AG04449 (cell line): ENCODE data around the gene PRKAR2B.
"Not testable (repeated sequence)": the region's sequence is repeated elsewhere in the genome, so short reads cannot be mapped to it uniquely, and the experiment has no call there.

ENCODE experiments used
- CTCF ChIA-PET: fragments of 350-600 bp; formaldehyde crosslinking; extraction: SDS; loops from one replicate; lab custom pipeline; 2021; ENCODE audit warnings: antibody characterized with exemption; lab: Yijun Ruan, JAX
- POLR2A ChIA-PET: fragments of 400-600, 350-600 bp; formaldehyde crosslinking; extraction: SDS; loops from one replicate; lab custom pipeline; 2020; ENCODE audit warnings: antibody characterized with exemption, inconsistent platforms; lab: Yijun Ruan, JAX
- DNase-seq: peaks from one replicate; pipeline ENCODE4 v3.0.0-alpha.2; 2010; ENCODE audit warnings: low read depth, low spot score
- H3K4me3 ChIP-seq: 2 replicates; pipeline ENCODE4 v1.5.1; 2011; ENCODE audit warnings: low read depth, mild to moderate bottlenecking, control low read depth, low read length
- CTCF ChIP-seq: IDR thresholded peaks from one replicate; pipeline ENCODE4 v1.5.1; 2011; ENCODE audit warnings: mild to moderate bottlenecking, moderate library complexity, low read length, control low read depth, inconsistent platforms; ENCODE audit not compliant: insufficient read depth; ENCODE audit errors: missing control alignments

Gene PRKAR2B

DNA sequence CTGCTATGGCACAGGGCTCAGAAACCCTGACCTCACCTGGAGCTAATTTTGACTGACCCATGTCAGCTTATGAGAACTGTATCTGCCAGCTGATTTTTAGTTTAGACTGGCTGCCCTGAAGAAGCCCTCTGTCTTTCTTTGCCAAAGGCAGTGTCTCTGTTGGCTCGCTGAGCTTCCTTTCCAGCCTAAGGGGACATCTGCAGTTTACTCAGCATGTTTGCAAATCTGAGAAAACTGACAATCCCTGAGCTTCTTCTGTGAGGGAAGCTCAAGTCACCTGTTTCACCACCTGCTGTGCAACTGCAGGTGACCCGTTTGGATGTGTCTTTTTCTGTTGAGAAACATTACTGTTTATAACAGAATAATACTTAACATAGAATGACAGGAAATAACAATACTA is 46.0 kb downstream of the PRKAR2B start:
- ChIA-PET CTCF (no interaction called here), POLR2A (no interaction called here)
- no peak overlapping the region for H3K4me3 ChIP-seq
- TF ChIP-seq CTCF = no peak
- DNase-seq = no peak

- CTCF ChIA-PET = no interaction called here
Measured at GRCh38 chr7:107091306-107091705, 46.8 kb downstream of the PRKAR2B start.

GRCh38 chr7:107093671-107094070 is 49.2 kb downstream of the PRKAR2B start:
- DNase-seq, CTCF ChIA-PET, POLR2A ChIA-PET, H3K4me3 ChIP-seq: not testable (repeated sequence)

More at GRCh38 chr7:107091306-107091705, 46.8 kb downstream of the PRKAR2B start:
- POLR2A ChIA-PET = no interaction called here
- DNase-seq = no peak
- no peak for TF ChIP-seq CTCF
- H3K4me3 ChIP-seq = no peak overlapping the region

DNA sequence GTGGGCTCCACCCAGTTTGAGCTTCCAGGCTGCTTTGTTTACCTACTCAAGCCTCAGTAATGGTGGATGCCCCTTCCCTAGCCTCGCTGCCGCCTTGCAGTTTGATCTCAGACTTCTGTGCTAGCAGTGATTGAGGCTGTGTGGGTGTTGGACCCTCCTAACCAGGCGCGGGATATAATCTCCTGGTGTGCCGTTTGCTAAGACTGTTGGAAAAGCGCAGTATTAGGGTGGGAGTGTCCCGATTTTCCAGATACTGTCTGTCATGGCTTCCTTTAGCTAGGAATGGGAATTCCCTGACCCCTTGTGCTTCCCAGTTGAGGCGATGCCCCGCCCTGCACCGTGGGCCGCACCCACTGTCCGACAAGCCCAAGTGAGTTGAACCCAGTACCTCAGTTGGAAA is 54.6 kb downstream of the PRKAR2B start:
- H3K4me3 ChIP-seq, POLR2A ChIA-PET, CTCF ChIA-PET, DNase-seq: not testable (repeated sequence)

DNA sequence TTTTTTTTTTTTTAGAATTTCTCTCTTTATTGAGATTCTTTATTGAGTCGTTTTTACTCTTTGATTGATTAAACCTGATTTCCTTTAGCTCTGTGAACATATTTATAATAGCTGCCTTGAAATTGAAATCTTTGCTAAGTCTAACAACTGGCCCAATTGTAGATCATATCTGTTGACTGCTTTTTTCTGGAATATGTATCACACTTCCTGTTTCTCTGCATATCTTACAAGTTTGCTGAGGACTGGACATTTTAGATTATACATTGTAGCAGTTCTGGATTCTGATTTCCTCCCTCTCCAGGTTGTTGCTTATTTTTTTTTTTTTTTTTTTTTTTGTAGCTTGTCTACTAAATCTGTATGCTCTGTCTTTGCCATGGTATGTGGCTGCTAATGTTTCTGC is 56.3 kb downstream of the PRKAR2B start:
- TF ChIP-seq CTCF = no peak
- ChIA-PET CTCF (no interaction called here), POLR2A (no interaction called here)
- DNase-seq = no peak
- no peak overlapping the region for H3K4me3 ChIP-seq

- no peak for TF ChIP-seq CTCF
- H3K4me3 ChIP-seq = no peak overlapping the region
- CTCF ChIA-PET = no interaction called here
- POLR2A ChIA-PET = no interaction called here
- DNase-seq = no peak
Measured at GRCh38 chr7:107103369-107103768, 58.9 kb downstream of the PRKAR2B start.

- POLR2A ChIA-PET = no interaction called here
- no peak for DNase-seq
- no peak overlapping the region for H3K4me3 ChIP-seq
- CTCF ChIA-PET = interaction anchor here (0.9 to 1.1 kb wide), 2 partner anchors 44 to 45 kb away, joined by 3 to 4 read pairs; no protein-coding TSS in a partner anchor
- TF ChIP-seq CTCF = no peak
Measured at GRCh38 chr7:107104801-107105200, 60.3 kb downstream of the PRKAR2B start.
